Measurements from ENCODE around the gene TGFBR3. TPM values are rescaled to one million over a fixed set of nuclear protein-coding genes. Genes with fewer than 3 reads are reported as not detected.

Gene TGFBR3
- total RNA-seq, 1 experiment from 2014 or later: 4.2 TPM

DNA sequence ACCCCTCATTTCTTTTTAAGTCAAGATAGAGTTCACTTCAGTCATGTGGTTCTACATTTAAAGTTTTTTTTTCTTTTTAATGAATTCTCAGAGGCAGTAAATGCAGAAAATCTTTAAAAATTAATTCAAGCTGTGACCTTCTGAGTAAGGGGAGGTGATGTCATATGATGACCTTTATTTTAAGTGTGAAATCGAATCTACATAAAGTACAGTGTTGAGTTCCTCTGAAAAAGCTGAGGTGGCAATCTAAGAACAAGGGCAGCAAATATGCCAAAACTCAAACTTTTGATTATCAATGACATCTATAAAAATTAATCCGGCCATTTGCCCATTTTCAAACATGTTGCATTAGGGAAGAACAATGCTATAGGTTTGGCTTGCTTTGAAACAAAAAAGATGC, 211.8 kb downstream of the TGFBR3 start (continued):
- TF ChIP-seq NR3C1 (CRISPR knock-in tag; conservative IDR thresholded peaks at IDR 0.05; ENCODE audit: low read depth) (no peak), ZNF423 (CRISPR knock-in tag; IDR thresholded peaks at IDR 0.05) (no peak), ZNF317 (CRISPR knock-in tag; IDR thresholded peaks at IDR 0.05; ENCODE audit: borderline replicate concordance, low read depth) (no peak), ETV6 (CRISPR knock-in tag; IDR thresholded peaks at IDR 0.05) (no peak)

DNA sequence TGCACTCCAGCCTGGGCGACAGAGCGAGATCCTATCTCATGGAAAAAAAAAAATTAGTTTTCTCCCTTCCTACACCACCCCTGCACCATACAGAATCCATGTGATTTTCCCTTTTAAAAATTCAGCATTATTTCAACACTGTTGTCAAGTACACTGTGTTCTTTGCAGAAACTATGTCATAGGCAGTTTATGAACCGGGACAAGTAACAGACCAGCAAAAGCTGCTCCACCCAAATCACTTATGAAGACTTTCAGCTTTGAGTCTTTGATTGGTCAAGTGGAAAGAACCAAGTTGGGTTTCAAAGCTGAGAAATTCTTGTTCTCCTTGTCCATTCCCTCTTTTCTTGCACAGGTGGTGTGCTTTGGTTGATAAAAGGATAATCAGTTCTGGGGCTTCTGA, 212.3 kb downstream of the TGFBR3 start:
- H3K4me3 Mint-ChIP-seq: no peak overlapping the region
- DNase-seq (ENCODE audit: low spot score) (no peak), ATAC-seq (no peak)
- peaks cover 10% of the 10 kb centered on the region for H3K36me3 Mint-ChIP-seq
- TF ChIP-seq, protein P1, sequence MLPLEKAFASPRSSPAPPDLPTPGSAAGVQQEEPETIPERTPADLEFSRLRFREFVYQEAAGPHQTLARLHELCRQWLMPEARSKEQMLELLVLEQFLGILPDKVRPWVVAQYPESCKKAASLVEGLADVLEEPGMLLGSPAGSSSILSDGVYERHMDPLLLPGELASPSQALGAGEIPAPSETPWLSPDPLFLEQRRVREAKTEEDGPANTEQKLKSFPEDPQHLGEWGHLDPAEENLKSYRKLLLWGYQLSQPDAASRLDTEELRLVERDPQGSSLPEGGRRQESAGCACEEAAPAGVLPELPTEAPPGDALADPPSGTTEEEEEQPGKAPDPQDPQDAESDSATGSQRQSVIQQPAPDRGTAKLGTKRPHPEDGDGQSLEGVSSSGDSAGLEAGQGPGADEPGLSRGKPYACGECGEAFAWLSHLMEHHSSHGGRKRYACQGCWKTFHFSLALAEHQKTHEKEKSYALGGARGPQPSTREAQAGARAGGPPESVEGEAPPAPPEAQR (CRISPR knock-in tag; IDR thresholded peaks at IDR 0.05): no peak
- TF ChIP-seq SP1 (CRISPR knock-in tag; conservative IDR thresholded peaks at IDR 0.05): no peak
- TF ChIP-seq, protein P2, sequence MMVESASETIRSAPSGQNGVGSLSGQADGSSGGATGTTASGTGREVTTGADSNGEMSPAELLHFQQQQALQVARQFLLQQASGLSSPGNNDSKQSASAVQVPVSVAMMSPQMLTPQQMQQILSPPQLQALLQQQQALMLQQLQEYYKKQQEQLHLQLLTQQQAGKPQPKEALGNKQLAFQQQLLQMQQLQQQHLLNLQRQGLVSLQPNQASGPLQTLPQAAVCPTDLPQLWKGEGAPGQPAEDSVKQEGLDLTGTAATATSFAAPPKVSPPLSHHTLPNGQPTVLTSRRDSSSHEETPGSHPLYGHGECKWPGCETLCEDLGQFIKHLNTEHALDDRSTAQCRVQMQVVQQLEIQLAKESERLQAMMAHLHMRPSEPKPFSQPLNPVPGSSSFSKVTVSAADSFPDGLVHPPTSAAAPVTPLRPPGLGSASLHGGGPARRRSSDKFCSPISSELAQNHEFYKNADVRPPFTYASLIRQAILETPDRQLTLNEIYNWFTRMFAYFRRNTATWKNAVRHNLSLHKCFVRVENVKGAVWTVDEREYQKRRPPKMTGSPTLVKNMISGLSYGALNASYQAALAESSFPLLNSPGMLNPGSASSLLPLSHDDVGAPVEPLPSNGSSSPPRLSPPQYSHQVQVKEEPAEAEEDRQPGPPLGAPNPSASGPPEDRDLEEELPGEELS (CRISPR knock-in tag; IDR thresholded peaks at IDR 0.05): no peak
- TF ChIP-seq, protein P3, sequence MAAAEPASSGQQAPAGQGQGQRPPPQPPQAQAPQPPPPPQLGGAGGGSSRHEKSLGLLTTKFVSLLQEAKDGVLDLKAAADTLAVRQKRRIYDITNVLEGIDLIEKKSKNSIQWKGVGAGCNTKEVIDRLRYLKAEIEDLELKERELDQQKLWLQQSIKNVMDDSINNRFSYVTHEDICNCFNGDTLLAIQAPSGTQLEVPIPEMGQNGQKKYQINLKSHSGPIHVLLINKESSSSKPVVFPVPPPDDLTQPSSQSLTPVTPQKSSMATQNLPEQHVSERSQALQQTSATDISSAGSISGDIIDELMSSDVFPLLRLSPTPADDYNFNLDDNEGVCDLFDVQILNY (CRISPR knock-in tag; IDR thresholded peaks at IDR 0.05): no peak
- TF ChIP-seq, protein P4, sequence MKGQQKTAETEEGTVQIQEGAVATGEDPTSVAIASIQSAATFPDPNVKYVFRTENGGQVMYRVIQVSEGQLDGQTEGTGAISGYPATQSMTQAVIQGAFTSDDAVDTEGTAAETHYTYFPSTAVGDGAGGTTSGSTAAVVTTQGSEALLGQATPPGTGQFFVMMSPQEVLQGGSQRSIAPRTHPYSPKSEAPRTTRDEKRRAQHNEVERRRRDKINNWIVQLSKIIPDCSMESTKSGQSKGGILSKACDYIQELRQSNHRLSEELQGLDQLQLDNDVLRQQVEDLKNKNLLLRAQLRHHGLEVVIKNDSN (CRISPR knock-in tag; IDR thresholded peaks at IDR 0.05): no peak
- TF ChIP-seq, protein P5, sequence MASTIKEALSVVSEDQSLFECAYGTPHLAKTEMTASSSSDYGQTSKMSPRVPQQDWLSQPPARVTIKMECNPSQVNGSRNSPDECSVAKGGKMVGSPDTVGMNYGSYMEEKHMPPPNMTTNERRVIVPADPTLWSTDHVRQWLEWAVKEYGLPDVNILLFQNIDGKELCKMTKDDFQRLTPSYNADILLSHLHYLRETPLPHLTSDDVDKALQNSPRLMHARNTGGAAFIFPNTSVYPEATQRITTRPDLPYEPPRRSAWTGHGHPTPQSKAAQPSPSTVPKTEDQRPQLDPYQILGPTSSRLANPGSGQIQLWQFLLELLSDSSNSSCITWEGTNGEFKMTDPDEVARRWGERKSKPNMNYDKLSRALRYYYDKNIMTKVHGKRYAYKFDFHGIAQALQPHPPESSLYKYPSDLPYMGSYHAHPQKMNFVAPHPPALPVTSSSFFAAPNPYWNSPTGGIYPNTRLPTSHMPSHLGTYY (CRISPR knock-in tag; IDR thresholded peaks at IDR 0.05): no peak
- no peak for TF ChIP-seq ZNF138 (CRISPR knock-in tag; conservative IDR thresholded peaks at IDR 0.05)
- TF ChIP-seq, protein P6, sequence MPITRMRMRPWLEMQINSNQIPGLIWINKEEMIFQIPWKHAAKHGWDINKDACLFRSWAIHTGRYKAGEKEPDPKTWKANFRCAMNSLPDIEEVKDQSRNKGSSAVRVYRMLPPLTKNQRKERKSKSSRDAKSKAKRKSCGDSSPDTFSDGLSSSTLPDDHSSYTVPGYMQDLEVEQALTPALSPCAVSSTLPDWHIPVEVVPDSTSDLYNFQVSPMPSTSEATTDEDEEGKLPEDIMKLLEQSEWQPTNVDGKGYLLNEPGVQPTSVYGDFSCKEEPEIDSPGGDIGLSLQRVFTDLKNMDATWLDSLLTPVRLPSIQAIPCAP (CRISPR knock-in tag; IDR thresholded peaks at IDR 0.05): no peak
- no peak for TF ChIP-seq ZNF416 (CRISPR knock-in tag; IDR thresholded peaks at IDR 0.05)
- TF ChIP-seq SMAD3 (CRISPR knock-in tag; IDR thresholded peaks at IDR 0.05; ENCODE audit: borderline replicate concordance): no peak
- TF ChIP-seq, protein P7, sequence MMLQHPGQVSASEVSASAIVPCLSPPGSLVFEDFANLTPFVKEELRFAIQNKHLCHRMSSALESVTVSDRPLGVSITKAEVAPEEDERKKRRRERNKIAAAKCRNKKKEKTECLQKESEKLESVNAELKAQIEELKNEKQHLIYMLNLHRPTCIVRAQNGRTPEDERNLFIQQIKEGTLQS (CRISPR knock-in tag; conservative IDR thresholded peaks at IDR 0.05): no peak
- no peak for TF ChIP-seq PRRX2 (CRISPR knock-in tag; IDR thresholded peaks at IDR 0.05)
- TF ChIP-seq ZNF232 (CRISPR knock-in tag; IDR thresholded peaks at IDR 0.05): no peak
- no peak for TF ChIP-seq TP53 (CRISPR knock-in tag; IDR thresholded peaks at IDR 0.05)
- no peak for TF ChIP-seq ETV6 (CRISPR knock-in tag; IDR thresholded peaks at IDR 0.05)
- H3K27me3 Mint-ChIP-seq (ENCODE audit: low read depth): no peaks in the 10 kb centered on the region
- POLR2A ChIA-PET: no interaction called here
- no peaks in the 10 kb centered on the region for H3K4me1 Mint-ChIP-seq
- CTCF ChIA-PET: no interaction called here
- H3K27ac Mint-ChIP-seq: no peak overlapping the region
- peaks cover 11% of the 10 kb centered on the region for H3K9me3 Mint-ChIP-seq
